ENCODE measurements around the gene HNRNPM. TPM values are rescaled to one million over a fixed set of nuclear protein-coding genes. Genes with fewer than 3 reads are reported as not detected.
"Not testable (repeated sequence)": the region's sequence is repeated elsewhere in the genome, so short reads cannot be mapped to it uniquely, and the experiment has no call there.

The HNRNPM gene
- total and polyA plus RNA-seq, 2 donors (not counting 1 experiment from before 2014, with no cell fraction given) = 137 to 221 TPM

DNA sequence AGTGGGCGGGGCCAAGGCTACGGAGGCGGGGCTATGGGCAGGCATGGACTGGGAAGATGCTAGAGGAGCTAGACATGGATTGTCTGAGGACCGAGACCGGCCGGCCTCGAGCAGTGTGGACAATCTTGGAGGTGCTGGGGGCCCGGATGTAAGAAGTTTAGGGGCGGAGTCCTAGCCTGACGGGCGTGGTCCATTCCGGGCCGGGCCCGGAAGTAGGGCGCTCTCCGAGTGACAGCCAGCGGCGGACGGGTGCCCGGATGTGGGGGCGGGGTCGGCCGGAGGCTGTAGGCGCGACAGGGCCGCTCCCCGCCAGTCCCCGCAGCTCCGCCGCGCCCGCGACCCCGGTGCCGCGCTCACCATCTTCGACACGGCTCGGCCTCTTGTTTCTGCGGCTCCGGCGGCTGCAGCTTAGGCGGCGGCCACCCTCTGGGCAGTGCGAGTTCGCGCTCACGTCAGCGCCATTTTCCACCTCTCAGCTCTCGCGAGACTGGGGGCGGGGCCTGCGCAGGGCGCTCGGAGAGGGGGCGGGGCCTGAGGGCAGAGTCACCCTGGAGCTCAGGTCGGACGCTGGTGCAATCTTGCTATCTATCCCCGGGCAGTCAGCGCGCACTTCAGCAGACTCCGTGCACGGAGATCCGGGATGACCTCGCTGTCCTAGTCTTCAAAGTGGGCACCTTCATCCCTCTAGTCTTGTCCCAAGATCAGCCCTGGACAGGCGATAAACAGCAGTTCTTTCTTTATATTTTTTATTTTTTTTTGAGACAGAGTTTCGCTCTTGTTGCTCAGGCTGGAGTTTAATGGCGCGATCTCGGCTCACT lies 69.1 kb downstream of the HNRNPM start, which contains the start of gene ZNF414:
Gene ZNF414, minus strand, starts transcription at position 481 of the 818 bp plus-strand sequence. Its CDS starts 121 bp downstream, at position 360.
- POLR2A ChIA-PET = interaction anchor here (0.5 to 2.5 kb wide), 9 partner anchors 8 to 193 kb away, joined by 3 to 26 read pairs (median 5); partner anchors contain the start of genes HNRNPM, MARCHF2, MYO1F and NDUFA7
- peaks cover 26% of the 10 kb centered on the region for H3K4me1 Mint-ChIP-seq

DNA sequence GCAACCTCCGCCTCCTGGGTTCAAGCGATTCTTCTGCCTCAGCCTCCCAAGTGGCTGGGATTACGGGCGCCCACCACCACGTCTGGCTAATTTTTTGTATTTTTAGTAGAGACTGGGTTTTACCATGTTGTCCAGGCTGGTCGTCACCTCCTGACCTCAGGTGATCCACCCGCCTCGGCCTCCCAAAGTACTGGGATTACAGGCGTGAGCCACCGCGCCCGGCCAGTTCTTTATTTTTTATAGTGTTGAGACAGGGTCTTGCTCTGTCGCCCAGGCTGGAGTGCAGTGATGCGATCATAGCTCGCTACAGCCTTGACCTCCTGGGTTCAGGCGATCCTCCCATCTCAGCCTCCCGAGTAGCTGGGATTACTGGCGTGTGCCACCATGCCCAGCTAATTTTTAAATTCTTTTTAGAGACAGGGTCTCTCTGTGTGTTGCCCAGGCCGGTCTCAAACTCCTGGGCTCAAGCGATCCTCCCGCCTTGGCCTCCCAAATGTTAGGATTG lies 69.8 kb downstream of the HNRNPM start:
- Mint-ChIP-seq H3K4me1 (peaks cover 26% of the 10 kb centered on the region), H3K4me3 (peak overlapping the region; percentile 93), H3K27ac (peak overlapping the region; percentile 98)
- H3K27ac ChIP-seq (ENCODE audit: low read length in 2 of 2) = peak overlapping the region; percentile 87 to 97
- H3K36me3 ChIP-seq (replicated peaks in 1 of 2; ENCODE audit: control extremely low read depth in 1 of 2, control insufficient read depth in 1 of 2, extremely low read depth in 1 of 2, insufficient read depth in 2 of 2, low read length in 1 of 2); H3K27me3 Mint-ChIP-seq; H3K27me3 ChIP-seq (replicated peaks in 1 of 4; ENCODE audit: control extremely low read depth in 1 of 4, control insufficient read depth in 3 of 4, insufficient read depth in 4 of 4, low read length in 3 of 4); H4K20me1 ChIP-seq (ENCODE audit: control insufficient read depth, insufficient read depth, low read length, poor library complexity, severe bottlenecking); DNase-seq; ATAC-seq (ENCODE audit: low read depth); H3K79me2 ChIP-seq (ENCODE audit: control insufficient read depth, insufficient read depth, low read length); H3K9me3 Mint-ChIP-seq (ENCODE audit: insufficient read depth); H3K9me3 ChIP-seq (ENCODE audit: control extremely low read depth in 1 of 3, control insufficient read depth in 2 of 3, insufficient read depth in 1 of 3, low read length in 2 of 3): not testable (repeated sequence)
- intact Hi-C loops (cut with micrococcal nuclease) = loop anchor here (1.0 to 5.0 kb wide), 4 partner anchors 42 to 507 kb away; partner anchors contain the start of genes ELAVL1 and HNRNPM
- peak overlapping the region; percentile 88 for H3K4me2 ChIP-seq (replicated peaks; ENCODE audit: low read depth, low read length, poor library complexity, severe bottlenecking)
- H3K4me3 ChIP-seq (ENCODE audit: control extremely low read depth in 1 of 5, extremely low read depth in 1 of 5, insufficient read depth in 1 of 5, low read depth in 2 of 5, low read length in 4 of 5) = peak overlapping the region in 4 of 5 experiments; percentile 46 to 80 (median 75)
- CTCF ChIA-PET = interaction anchor here (1.0 to 4.2 kb wide), 5 partner anchors 54 to 161 kb away, joined by 3 to 70 read pairs (median 10); partner anchors contain the start of genes MARCHF2 and MYO1F
- 81% methylated on average over 13 of the region's 21 CpGs for WGBS (ENCODE audit: insufficient coverage)
- H3K4me1 ChIP-seq (ENCODE audit: control insufficient read depth in 2 of 2, insufficient read depth in 2 of 2, low read length in 2 of 2) = peaks cover 17 to 36% of the 10 kb centered on the region in 2 donors
- H2AFZ ChIP-seq (ENCODE audit: insufficient read depth, low read depth, low read length, poor library complexity, severe bottlenecking) = peak overlapping the region; percentile 82
- POLR2A ChIA-PET = interaction anchor here (0.5 to 2.5 kb wide), 7 partner anchors 9 to 194 kb away, joined by 3 to 26 read pairs (median 6); partner anchors contain the start of genes HNRNPM, MARCHF2, MYO1F and NDUFA7
- H3K9ac ChIP-seq (ENCODE audit: low read length) = peak overlapping the region; percentile 77

More for the DNA sequence above, 69.1 kb downstream of the HNRNPM start, which contains the start of gene ZNF414:
- Histone ChIP-seq H3K4me2 (replicated peaks; ENCODE audit: low read depth, low read length, poor library complexity, severe bottlenecking) (peak within 1 kb of the TSS; percentile 88), H3K36me3 (replicated peaks in 1 of 2; ENCODE audit: control extremely low read depth in 1 of 2, control insufficient read depth in 1 of 2, extremely low read depth in 1 of 2, insufficient read depth in 2 of 2, low read length in 1 of 2) (peaks cover 0 to 4% of the 10 kb centered on the region in 2 experiments), H3K9ac (ENCODE audit: low read length) (peak within 1 kb of the TSS; percentile 77), H3K79me2 (ENCODE audit: control insufficient read depth, insufficient read depth, low read length) (peaks cover 4% of the 10 kb centered on the region), H3K27ac (ENCODE audit: low read length in 2 of 2) (peak within 1 kb of the TSS; percentile 87 to 97), H4K20me1 (ENCODE audit: control insufficient read depth, insufficient read depth, low read length, poor library complexity, severe bottlenecking) (no peaks in the 10 kb centered on the region), H3K4me3 (ENCODE audit: control extremely low read depth in 1 of 5, extremely low read depth in 1 of 5, insufficient read depth in 1 of 5, low read depth in 2 of 5, low read length in 4 of 5) (peak within 1 kb of the TSS; percentile 46 to 80 (median 74)), H3K9me3 (ENCODE audit: control extremely low read depth in 1 of 3, control insufficient read depth in 2 of 3, insufficient read depth in 1 of 3, low read length in 2 of 3) (peaks cover 0 to 9% (median 0%) of the 10 kb centered on the region in 3 donors), H3K4me1 (ENCODE audit: control insufficient read depth in 2 of 2, insufficient read depth in 2 of 2, low read length in 2 of 2) (peaks cover 17 to 36% of the 10 kb centered on the region in 2 donors), H3K27me3 (replicated peaks in 1 of 4; ENCODE audit: control extremely low read depth in 1 of 4, control insufficient read depth in 3 of 4, insufficient read depth in 4 of 4, low read length in 3 of 4) (no peaks in the 10 kb centered on the region), H2AFZ (ENCODE audit: insufficient read depth, low read depth, low read length, poor library complexity, severe bottlenecking) (peak within 1 kb of the TSS; percentile 82)
- intact Hi-C loops (cut with micrococcal nuclease) = loop anchor here (1.0 to 5.0 kb wide), 7 partner anchors 9 to 507 kb away; partner anchors contain the start of genes ELAVL1, HNRNPM, MARCHF2 and RAB11B
- TF ChIP-seq EZH2 (IDR thresholded peaks at IDR 0.05; ENCODE audit: borderline replicate concordance, insufficient read depth, low read depth, low read length, poor library complexity, severe bottlenecking) = no peak
- TF ChIP-seq, protein P1, sequence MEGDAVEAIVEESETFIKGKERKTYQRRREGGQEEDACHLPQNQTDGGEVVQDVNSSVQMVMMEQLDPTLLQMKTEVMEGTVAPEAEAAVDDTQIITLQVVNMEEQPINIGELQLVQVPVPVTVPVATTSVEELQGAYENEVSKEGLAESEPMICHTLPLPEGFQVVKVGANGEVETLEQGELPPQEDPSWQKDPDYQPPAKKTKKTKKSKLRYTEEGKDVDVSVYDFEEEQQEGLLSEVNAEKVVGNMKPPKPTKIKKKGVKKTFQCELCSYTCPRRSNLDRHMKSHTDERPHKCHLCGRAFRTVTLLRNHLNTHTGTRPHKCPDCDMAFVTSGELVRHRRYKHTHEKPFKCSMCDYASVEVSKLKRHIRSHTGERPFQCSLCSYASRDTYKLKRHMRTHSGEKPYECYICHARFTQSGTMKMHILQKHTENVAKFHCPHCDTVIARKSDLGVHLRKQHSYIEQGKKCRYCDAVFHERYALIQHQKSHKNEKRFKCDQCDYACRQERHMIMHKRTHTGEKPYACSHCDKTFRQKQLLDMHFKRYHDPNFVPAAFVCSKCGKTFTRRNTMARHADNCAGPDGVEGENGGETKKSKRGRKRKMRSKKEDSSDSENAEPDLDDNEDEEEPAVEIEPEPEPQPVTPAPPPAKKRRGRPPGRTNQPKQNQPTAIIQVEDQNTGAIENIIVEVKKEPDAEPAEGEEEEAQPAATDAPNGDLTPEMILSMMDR (IDR thresholded peaks at IDR 0.05) = no peak
- Mint-ChIP-seq H3K4me3 (peak within 1 kb of the TSS; percentile 93), H3K9me3 (ENCODE audit: insufficient read depth) (no peaks in the 10 kb centered on the region), H3K27ac (peak within 1 kb of the TSS; percentile 98), H3K27me3 (no peaks in the 10 kb centered on the region)
- ATAC-seq (ENCODE audit: low read depth) = peak; percentile 91
- under 1% methylated on average over 63 of the region's 70 CpGs for WGBS (ENCODE audit: insufficient coverage)
- DNase-seq = peak; percentile 99
- CTCF ChIA-PET = interaction anchor here (0.6 to 4.2 kb wide), 6 partner anchors 55 to 570 kb away, joined by 3 to 70 read pairs (median 8); partner anchors contain the start of genes MARCHF2, MYO1F and TIMM44

All from B cell (primary cell).